GM21737 (cell line): ENCODE results near the gene FNDC3B.
"Not testable (repeated sequence)": the region's sequence is repeated elsewhere in the genome, so short reads cannot be mapped to it uniquely, and the experiment has no call there.

Source experiments
- ATAC-seq: cut with Tn5 transposase; IDR thresholded peaks from one replicate; pipeline ENCODE4 v1.9.1; 2021; ENCODE audit warnings: mild to moderate bottlenecking, moderate library complexity; ENCODE audit not compliant: unreplicated experiment

The FNDC3B gene

DNA sequence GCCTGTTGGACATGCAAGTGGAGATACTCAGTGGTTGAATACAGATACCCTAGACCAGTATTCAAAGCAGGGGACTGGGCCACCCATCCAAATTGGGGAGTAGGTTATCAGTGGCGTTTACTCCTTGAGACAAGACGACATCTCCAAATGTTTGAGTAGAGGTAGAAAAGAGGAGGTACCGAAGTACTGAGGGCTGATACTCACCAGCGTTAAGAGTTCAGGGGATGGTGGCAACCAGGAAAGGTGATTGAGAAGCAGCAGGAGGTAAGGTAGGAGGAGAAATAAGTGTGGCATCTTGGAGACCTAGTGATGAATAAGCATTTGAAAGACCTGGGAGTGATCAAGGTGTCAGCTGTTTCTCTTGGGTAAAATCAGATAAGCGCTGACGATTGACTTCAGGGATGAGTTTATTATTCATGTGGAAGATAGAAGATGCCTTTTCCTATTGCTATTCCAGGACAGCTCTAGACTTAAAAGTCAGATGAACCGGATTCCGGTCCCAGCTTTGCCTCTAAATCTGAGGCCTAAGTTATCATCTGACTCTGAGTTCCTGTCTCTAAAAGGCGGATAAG lies 312.6 kb downstream of the FNDC3B start:
- ATAC-seq: no peak

DNA sequence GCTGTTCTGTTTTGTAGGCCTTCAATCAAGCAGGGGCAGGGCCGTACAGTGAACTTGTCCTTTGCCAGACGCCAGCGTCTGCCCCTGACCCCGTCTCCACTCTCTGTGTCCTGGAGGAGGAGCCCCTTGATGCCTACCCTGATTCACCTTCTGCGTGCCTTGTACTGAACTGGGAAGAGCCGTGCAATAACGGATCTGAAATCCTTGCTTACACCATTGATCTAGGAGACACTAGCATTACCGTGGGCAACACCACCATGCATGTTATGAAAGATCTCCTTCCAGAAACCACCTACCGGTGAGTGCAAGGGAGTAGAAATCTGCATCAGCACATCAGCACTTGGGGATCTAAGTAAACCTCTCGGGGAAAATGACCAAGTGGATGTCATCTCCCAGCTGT lies 313.4 kb downstream of the FNDC3B start:
- ATAC-seq: no peak

DNA sequence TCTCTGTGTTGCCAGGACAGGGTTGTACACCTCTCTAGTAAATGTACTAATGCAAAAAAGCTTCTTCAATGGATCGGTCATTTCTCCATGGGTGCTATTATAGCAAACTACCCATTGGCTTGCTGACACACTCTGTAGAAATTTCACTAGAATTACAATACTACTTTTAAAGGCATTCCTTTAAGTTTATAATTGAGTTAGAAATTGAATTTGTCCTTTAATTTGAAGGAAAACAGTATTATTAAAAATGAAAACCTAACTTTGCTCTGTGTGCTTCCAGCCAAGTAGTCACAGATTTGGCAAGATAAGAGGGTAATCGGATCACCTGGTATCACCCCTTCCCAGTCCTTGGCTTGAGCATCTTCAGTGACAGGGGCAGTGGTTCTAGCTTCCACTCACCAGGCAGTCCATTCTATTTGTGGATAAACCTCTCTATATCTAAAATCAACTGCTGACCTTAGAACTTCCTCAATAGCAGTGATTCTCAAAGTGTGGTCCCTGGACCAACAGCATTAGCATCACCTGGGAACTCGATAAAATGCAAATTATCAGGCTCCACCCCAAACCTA lies 315.6 kb downstream of the FNDC3B start:
- ATAC-seq: no peak

- no peak for ATAC-seq
Observed at GRCh38 chr3:172355836-172356235, 316.5 kb downstream of the FNDC3B start.

DNA sequence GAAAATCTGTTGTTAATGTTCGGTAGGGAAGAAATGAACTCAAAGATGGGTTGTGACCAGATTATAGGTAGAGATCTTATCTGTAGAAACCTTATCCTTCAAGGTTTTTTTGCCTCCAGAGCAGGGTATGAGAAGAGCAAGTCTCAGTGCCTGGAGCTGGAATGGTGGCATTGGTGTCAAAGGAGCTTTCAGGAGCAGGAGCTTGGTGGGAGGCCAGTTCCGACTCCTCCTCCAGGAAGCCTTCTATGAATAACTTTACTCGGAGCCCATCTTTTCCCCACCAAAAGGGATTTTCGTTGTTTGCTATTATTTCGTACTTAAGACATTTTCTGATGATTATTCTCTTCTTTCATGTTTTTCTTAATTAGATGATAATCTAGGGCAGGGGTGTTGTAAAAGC lies 317.0 kb downstream of the FNDC3B start:
- ATAC-seq: no peak

- no peak for ATAC-seq
Observed at GRCh38 chr3:172357850-172358754, 318.7 kb downstream of the FNDC3B start.

GRCh38 chr3:172359231-172359630 lies 319.9 kb downstream of the FNDC3B start:
- ATAC-seq: no peak

GRCh38 chr3:172359996-172360395 lies 320.6 kb downstream of the FNDC3B start:
- no peak for ATAC-seq

DNA sequence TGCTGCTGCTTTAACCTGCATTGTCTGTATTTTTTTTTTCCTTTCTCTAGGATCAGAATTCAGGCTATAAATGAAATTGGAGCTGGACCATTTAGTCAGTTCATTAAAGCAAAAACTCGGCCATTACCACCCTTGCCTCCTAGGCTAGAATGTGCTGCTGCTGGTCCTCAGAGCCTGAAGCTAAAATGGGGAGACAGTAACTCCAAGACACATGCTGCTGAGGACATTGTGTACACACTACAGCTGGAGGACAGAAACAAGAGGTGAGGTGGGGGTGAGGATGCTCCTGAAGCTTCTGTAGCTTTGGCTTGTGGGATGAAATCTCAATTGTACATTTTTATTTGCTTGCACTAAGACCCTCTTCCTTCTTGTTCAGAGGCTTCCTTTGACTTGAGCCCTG lies 323.2 kb downstream of the FNDC3B start:
- no peak for ATAC-seq

GRCh38 chr3:172364374-172365027 lies 325.1 kb downstream of the FNDC3B start:
- ATAC-seq: no peak

- ATAC-seq: no peak
Observed at GRCh38 chr3:172365028-172365567, 325.7 kb downstream of the FNDC3B start.

DNA sequence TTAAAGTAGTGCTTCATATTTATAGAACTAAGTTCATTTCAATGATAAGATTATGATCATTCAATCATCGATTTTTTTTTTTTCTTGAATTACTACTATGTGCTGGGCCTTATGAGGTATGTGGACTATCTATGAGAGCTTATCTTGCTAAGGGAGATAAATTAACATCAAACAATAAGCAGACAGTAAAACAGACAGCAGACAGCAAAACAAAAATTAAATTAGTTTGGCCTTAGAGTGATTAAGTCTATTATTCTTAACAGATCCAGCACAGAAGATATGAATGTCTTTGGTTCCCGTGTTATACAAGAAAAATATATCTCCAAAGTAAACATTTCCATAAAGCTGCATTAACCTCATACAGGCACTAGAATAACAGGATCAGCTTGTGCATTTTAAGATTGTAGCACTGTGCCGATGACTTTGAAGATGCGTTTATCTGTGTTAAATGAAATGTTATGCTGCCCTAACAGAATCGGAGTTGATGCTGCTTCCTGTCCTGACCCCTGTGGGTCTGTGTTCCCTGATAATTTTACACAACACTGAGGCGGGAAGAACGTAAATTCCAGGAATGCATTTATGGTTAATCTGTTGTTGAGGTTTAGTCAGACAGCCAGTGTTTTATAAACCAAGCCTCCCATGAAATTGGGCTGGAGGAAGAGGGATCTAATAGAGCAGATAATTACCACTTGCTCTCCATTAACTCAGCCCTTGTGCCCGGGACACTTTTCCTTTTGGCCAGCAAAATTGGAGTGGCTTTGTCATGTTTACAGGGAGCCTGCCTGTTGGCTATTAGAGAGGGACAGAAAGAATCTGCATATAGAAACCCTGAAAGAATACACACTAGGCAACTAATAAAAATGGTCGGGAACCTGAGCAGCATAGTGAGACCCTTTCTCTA lies 328.1 kb downstream of the FNDC3B start:
- no peak for ATAC-seq

DNA sequence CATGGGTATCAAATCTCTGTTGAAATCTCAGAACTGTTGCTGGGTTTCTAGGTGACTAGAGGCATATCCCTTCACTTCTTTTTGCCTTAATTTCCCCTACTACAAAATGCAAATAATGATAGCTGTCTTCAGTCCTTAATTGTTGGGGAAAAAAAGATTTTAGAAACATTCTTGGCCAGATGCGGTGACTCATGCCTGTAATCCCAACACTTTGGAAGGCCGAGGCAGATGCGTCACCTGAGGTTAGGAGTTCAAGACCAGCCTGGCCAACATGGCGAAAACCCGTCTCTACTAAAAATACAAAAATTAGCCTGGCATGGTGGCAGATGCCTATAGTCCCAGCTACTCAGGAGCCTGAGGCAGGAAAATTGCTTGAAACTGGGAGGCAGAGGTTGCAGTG lies 329.2 kb downstream of the FNDC3B start:
- ATAC-seq: not testable (repeated sequence)

- ATAC-seq: no peak
Observed at GRCh38 chr3:172369590-172370259, 330.3 kb downstream of the FNDC3B start.

DNA sequence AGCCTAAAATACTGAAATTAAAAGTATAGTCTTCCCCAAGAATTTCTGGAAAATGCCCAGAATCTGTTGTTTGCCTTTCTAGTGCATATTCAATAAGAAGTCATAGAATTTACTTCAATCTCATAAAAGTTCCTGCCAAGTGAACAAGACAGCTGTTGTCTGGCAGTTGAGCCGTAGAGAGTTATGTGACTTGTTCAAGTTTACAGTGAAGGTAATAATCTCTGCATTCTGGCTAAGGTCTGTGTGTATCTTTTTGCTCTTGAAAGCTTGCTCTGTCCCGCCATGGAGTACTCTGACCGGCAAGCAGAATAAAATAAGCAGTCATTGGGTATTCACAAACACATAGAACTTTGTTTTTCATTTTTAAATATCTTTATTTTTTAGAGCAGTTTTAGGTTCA lies 331.0 kb downstream of the FNDC3B start:
- ATAC-seq: no peak

DNA sequence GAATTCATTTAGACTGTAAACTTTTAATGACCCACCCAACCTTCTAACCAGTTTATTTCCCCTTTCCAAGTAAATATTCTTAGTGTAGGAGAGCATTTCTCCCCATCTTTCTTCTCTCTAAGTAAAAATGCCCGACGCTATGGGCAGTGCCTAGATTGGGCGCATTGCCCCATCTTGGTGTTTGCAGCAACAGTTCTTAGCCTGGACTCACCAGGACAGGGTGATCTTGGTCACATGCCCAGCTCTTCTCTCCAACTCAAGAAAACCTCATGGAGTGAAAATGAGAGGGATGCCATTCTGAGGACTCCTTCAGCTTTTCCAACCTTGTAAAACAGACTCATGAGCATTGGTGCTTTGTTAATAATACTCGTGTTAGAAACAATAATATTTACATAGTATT lies 332.2 kb downstream of the FNDC3B start:
- no peak for ATAC-seq

GRCh38 chr3:172372895-172373294 lies 333.5 kb downstream of the FNDC3B start:
- no peak for ATAC-seq

- ATAC-seq: no peak
Observed at GRCh38 chr3:172373912-172374311, 334.5 kb downstream of the FNDC3B start.

GRCh38 chr3:172375206-172375850 lies 335.9 kb downstream of the FNDC3B start:
- no peak for ATAC-seq
